BJ (cell line): ENCODE measurements around the gene ITGA6. TPM values are rescaled to one million over a fixed set of nuclear protein-coding genes. Genes with fewer than 3 reads are reported as not detected.
A peak's percentile ranks its signal among the peaks of the same experiment; 100 is the strongest.

Experiments
- CTCF ChIA-PET: fragments of 350-600 bp; formaldehyde crosslinking; extraction: SDS; loops from one replicate; lab custom pipeline; 2021; ENCODE audit warnings: antibody characterized with exemption, inconsistent platforms; lab: Yijun Ruan, JAX
- POLR2A ChIA-PET: fragments of 300-600 bp; sonication (Branson Sonifier 250); formaldehyde crosslinking; extraction: SDS; loops from one replicate; lab custom pipeline; 2021; ENCODE audit warnings: antibody characterized with exemption; lab: Charles Lee
- DNase-seq: peaks from one replicate; pipeline ENCODE4 v3.0.0-alpha.2; 2011; ENCODE audit warnings: low read depth
- H3K27me3 ChIP-seq: 2 replicates; pipeline ENCODE4 v1.6.0; 2011; ENCODE audit warnings: low read length; ENCODE audit not compliant: control insufficient read depth, insufficient read depth
- H3K36me3 ChIP-seq: 2 replicates; pipeline ENCODE4 v1.5.1; 2011; ENCODE audit warnings: low read length; ENCODE audit not compliant: control insufficient read depth, insufficient read depth
- H3K4me3 ChIP-seq: 2 replicates; pipeline ENCODE4 v1.5.1; 2011; ENCODE audit warnings: low read depth, mild to moderate bottlenecking, control low read depth, low read length
- CTCF ChIP-seq: IDR thresholded peaks from 2 replicates; pipeline ENCODE4 v1.5.1; 2011; ENCODE audit warnings: low read depth, mild to moderate bottlenecking, control low read depth, inconsistent platforms, low read length, moderate library complexity; ENCODE audit not compliant: insufficient read depth
- polyA plus RNA-seq: library from polyadenylated mRNA; depleted of rRNA; stranded (reverse); fragments of >200 nt; gene quantifications from 2 replicates; pipeline ENCODE4 v1.2.3, GENCODE V29; 2011

The ITGA6 gene
- polyA plus RNA-seq, 1 experiment, result 2.9 TPM

- no peaks in the 10 kb centered on the region for H3K36me3 ChIP-seq
- DNase-seq, result no peak
- ChIA-PET POLR2A (no interaction called here), CTCF (interaction anchor here (0.6 to 15.1 kb wide), 10 partner anchors 8 to 894 kb away, joined by 3 to 263 read pairs (median 4); no protein-coding TSS in a partner anchor)
- H3K27me3 ChIP-seq, result no peaks in the 10 kb centered on the region
- H3K4me3 ChIP-seq, result no peak overlapping the region
- peak; percentile 18; the same call in 1 of the 2 replicates for TF ChIP-seq CTCF
These were observed 40.0 kb downstream of the ITGA6 start for GRCh38 chr2:172467382-172467781.

- ChIA-PET POLR2A (no interaction called here), CTCF (interaction anchor here (4.0 to 4.1 kb wide), 2 partner anchors 9 to 12 kb away, joined by 24 to 29 read pairs; no protein-coding TSS in a partner anchor)
- TF ChIP-seq CTCF, result no peak
- Histone ChIP-seq H3K4me3 (no peak overlapping the region), H3K36me3 (no peaks in the 10 kb centered on the region), H3K27me3 (no peaks in the 10 kb centered on the region)
- no peak for DNase-seq
These were observed 43.9 kb downstream of the ITGA6 start for GRCh38 chr2:172470958-172471922.

GRCh38 chr2:172472446-172473033 is 45.2 kb downstream of the ITGA6 start:
- no peaks in the 10 kb centered on the region for H3K36me3 ChIP-seq
- CTCF ChIA-PET, result interaction anchor here (0.6 to 4.1 kb wide), 8 partner anchors 11 to 903 kb away, joined by 3 to 29 read pairs (median 3); no protein-coding TSS in a partner anchor
- H3K4me3 ChIP-seq, result no peak overlapping the region
- DNase-seq, result no peak
- no peak for TF ChIP-seq CTCF
- no peaks in the 10 kb centered on the region for H3K27me3 ChIP-seq
- POLR2A ChIA-PET, result no interaction called here

- CTCF ChIA-PET, result interaction anchor here (0.9 to 4.1 kb wide), 6 partner anchors 8 to 785 kb away, joined by 3 to 29 read pairs (median 8); no protein-coding TSS in a partner anchor
- Histone ChIP-seq H3K27me3 (no peaks in the 10 kb centered on the region), H3K36me3 (no peaks in the 10 kb centered on the region; the same call in 1 of the 2 replicates), H3K4me3 (no peak overlapping the region)
- no peak for TF ChIP-seq CTCF
- POLR2A ChIA-PET, result no interaction called here
- no peak for DNase-seq
These were observed 45.8 kb downstream of the ITGA6 start for GRCh38 chr2:172473167-172473566.

- Histone ChIP-seq H3K27me3 (no peaks in the 10 kb centered on the region), H3K4me3 (no peak overlapping the region), H3K36me3 (peaks cover 1% of the 10 kb centered on the region; the same call in 1 of the 2 replicates)
- ChIA-PET POLR2A (no interaction called here), CTCF (no interaction called here)
- no peak for DNase-seq
- no peak for TF ChIP-seq CTCF
These were observed 51.0 kb downstream of the ITGA6 start for GRCh38 chr2:172478353-172478752.
